Measurements from ENCODE around the gene SUPT5H.

The SUPT5H gene

GRCh38 chr19:39498798-39499642, 53.6 kb downstream of the SUPT5H start, which contains the start of gene DLL3:
Gene DLL3, plus strand, starts transcription at chr19:39498947. Its CDS starts 28 bp downstream, at chr19:39498975.
- peak; percentile 86 for DNase-seq

- no peak for DNase-seq
Observed at GRCh38 chr19:39499932-39500331, 54.5 kb downstream of the SUPT5H start.

- DNase-seq = no peak
Observed at GRCh38 chr19:39500543-39500942, 55.2 kb downstream of the SUPT5H start.

- DNase-seq = no peak
Observed at GRCh38 chr19:39501340-39501739, 56.0 kb downstream of the SUPT5H start.

GRCh38 chr19:39502640-39503417, 57.4 kb downstream of the SUPT5H start:
- no peak for DNase-seq

- DNase-seq = no peak
Observed at GRCh38 chr19:39506598-39506943, 61.2 kb downstream of the SUPT5H start.

- DNase-seq = peak; percentile 96
Observed at GRCh38 chr19:39506944-39507714, 61.7 kb downstream of the SUPT5H start.

GRCh38 chr19:39507715-39508364, 62.5 kb downstream of the SUPT5H start:
- DNase-seq = peak; percentile 64

GRCh38 chr19:39508629-39509028, 63.2 kb downstream of the SUPT5H start:
- no peak for DNase-seq

- DNase-seq = no peak
Observed at GRCh38 chr19:39509233-39509632, 63.9 kb downstream of the SUPT5H start.

GRCh38 chr19:39512988-39513387, 67.6 kb downstream of the SUPT5H start:
- no peak for DNase-seq

- peak; percentile 53 for DNase-seq
Observed at GRCh38 chr19:39514840-39515550, 69.6 kb downstream of the SUPT5H start, which contains the start of gene SELENOV. Gene SELENOV, plus strand, starts transcription at chr19:39515139. Its CDS starts 74 bp downstream, at chr19:39515213.

- DNase-seq = peak; percentile 53
Observed at GRCh38 chr19:39515551-39516191, 70.3 kb downstream of the SUPT5H start.

GRCh38 chr19:39516270-39516669, 70.9 kb downstream of the SUPT5H start:
- no peak for DNase-seq

- no peak for DNase-seq
Observed at GRCh38 chr19:39517432-39517831, 72.0 kb downstream of the SUPT5H start.

GRCh38 chr19:39518458-39518857, 73.1 kb downstream of the SUPT5H start:
- DNase-seq = no peak

- no peak for DNase-seq
Observed at GRCh38 chr19:39518975-39519374, 73.6 kb downstream of the SUPT5H start.

- DNase-seq = no peak
Observed at GRCh38 chr19:39520541-39521484, 75.4 kb downstream of the SUPT5H start.

GRCh38 chr19:39524495-39524894, 79.1 kb downstream of the SUPT5H start:
- DNase-seq = no peak

- no peak for DNase-seq
Observed at GRCh38 chr19:39525205-39525604, 79.8 kb downstream of the SUPT5H start.
